ENCODE measurements around the gene CMPK2.

The CMPK2 gene

GRCh38 chr2:6813573-6813972 is 52.1 kb downstream of the CMPK2 start:
- CTCF ChIA-PET = no interaction called here
- DNase-seq (ENCODE audit: extremely low spot score) = no peak
- POLR2A ChIA-PET = no interaction called here
- TF ChIP-seq CTCF (IDR thresholded peaks at IDR 0.05; ENCODE audit: control extremely low read depth, extremely low read depth, low read depth, missing control alignments) = no peak

- ChIA-PET POLR2A (no interaction called here), CTCF (no interaction called here)
- no peak for TF ChIP-seq CTCF (IDR thresholded peaks at IDR 0.05; ENCODE audit: control extremely low read depth, extremely low read depth, low read depth, missing control alignments)
These were observed 52.7 kb downstream of the CMPK2 start for GRCh38 chr2:6812857-6813530.

GRCh38 chr2:6810961-6811360 is 54.7 kb downstream of the CMPK2 start:
- POLR2A ChIA-PET = no interaction called here
- no peak for DNase-seq (ENCODE audit: extremely low spot score)
- CTCF ChIA-PET = interaction anchor here (1.1 kb wide), 1 partner anchor 246 kb away, joined by 3 read pairs; no protein-coding TSS in a partner anchor
- TF ChIP-seq CTCF (IDR thresholded peaks at IDR 0.05; ENCODE audit: control extremely low read depth, extremely low read depth, low read depth, missing control alignments) = no peak

More at GRCh38 chr2:6812857-6813530, 52.7 kb downstream of the CMPK2 start:
- DNase-seq (ENCODE audit: extremely low spot score) = no peak

- ChIA-PET POLR2A (no interaction called here), CTCF (no interaction called here)
- DNase-seq (ENCODE audit: extremely low spot score) = no peak
- no peak for TF ChIP-seq CTCF (IDR thresholded peaks at IDR 0.05; ENCODE audit: control extremely low read depth, extremely low read depth, low read depth, missing control alignments)
These were observed 57.3 kb downstream of the CMPK2 start for GRCh38 chr2:6808426-6808825.

GRCh38 chr2:6806604-6807003 is 59.1 kb downstream of the CMPK2 start:
- no peak for DNase-seq (ENCODE audit: extremely low spot score)
- no peak for TF ChIP-seq CTCF (IDR thresholded peaks at IDR 0.05; ENCODE audit: control extremely low read depth, extremely low read depth, low read depth, missing control alignments)
- POLR2A ChIA-PET = no interaction called here
- CTCF ChIA-PET = no interaction called here

GRCh38 chr2:6800553-6800952 is 65.2 kb downstream of the CMPK2 start:
- CTCF ChIA-PET = no interaction called here
- no peak for TF ChIP-seq CTCF (IDR thresholded peaks at IDR 0.05; ENCODE audit: control extremely low read depth, extremely low read depth, low read depth, missing control alignments)
- no peak for DNase-seq (ENCODE audit: extremely low spot score)
- POLR2A ChIA-PET = no interaction called here
